ENCODE data around the gene MAST4. TPM values are rescaled to one million over a fixed set of nuclear protein-coding genes. Genes with fewer than 3 reads are reported as not detected.

MAST4 gene
- total and polyA plus RNA-seq, 2 donors (not counting 1 experiment from before 2014, with no cell fraction given) = 2.5 to 57.1 TPM

DNA sequence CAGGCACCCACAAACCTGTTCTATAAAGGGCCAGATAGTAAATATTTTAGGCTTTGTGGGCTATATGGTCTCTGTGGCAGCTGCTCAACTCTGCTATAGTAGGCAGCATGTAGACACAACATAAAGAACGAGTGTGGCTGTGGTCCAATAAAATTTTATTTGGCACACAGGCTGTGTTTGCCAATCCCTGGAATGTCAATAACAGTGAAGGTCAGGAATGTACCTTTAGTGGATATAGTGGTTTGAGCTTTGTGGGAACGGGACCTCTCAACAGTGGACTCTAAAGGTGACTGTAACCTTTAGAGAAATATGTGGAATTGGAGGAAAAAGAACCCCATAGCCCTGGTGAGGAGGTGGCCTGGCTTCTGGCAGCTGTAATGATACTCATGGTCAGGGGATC lies 145.2 kb downstream of the MAST4 start:
- H4K20me1 ChIP-seq (ENCODE audit: control insufficient read depth, insufficient read depth, low read length, poor library complexity, severe bottlenecking) = no peaks in the 10 kb centered on the region
- Mint-ChIP-seq H3K4me3 (no peak overlapping the region), H3K27me3 (peaks cover 3% of the 10 kb centered on the region), H3K4me1 (no peaks in the 10 kb centered on the region), H3K27ac (no peak overlapping the region), H3K9me3 (ENCODE audit: insufficient read depth) (no peaks in the 10 kb centered on the region)
- DNase-seq (no peak), ATAC-seq (ENCODE audit: low read depth) (no peak)
- no peaks in the 10 kb centered on the region for H3K27me3 ChIP-seq (replicated peaks in 1 of 4; ENCODE audit: control extremely low read depth in 1 of 4, control insufficient read depth in 3 of 4, insufficient read depth in 4 of 4, low read length in 3 of 4)
- intact Hi-C loops (cut with micrococcal nuclease) = no loop called here
- no peak overlapping the region for H3K9ac ChIP-seq (ENCODE audit: low read length)
- ChIA-PET POLR2A (no interaction called here), CTCF (interaction anchor here (1.0 to 2.7 kb wide), 3 partner anchors 14 to 434 kb away, joined by 3 to 19 read pairs (median 9); no protein-coding TSS in a partner anchor)
- TF ChIP-seq EZH2 (IDR thresholded peaks at IDR 0.05; ENCODE audit: borderline replicate concordance, insufficient read depth, low read depth, low read length, poor library complexity, severe bottlenecking) (no peak), CTCF (IDR thresholded peaks at IDR 0.05) (no peak)
- H3K79me2 ChIP-seq (ENCODE audit: control insufficient read depth, insufficient read depth, low read length) = no peaks in the 10 kb centered on the region
- WGBS (ENCODE audit: insufficient coverage) = 86% methylated on average over 2 of the region's 2 CpGs
- no peak overlapping the region for H3K4me2 ChIP-seq (replicated peaks; ENCODE audit: low read depth, low read length, poor library complexity, severe bottlenecking)
- H2AFZ ChIP-seq (ENCODE audit: insufficient read depth, low read depth, low read length, poor library complexity, severe bottlenecking) = no peak overlapping the region
- H3K9me3 ChIP-seq (ENCODE audit: control extremely low read depth in 1 of 3, control insufficient read depth in 2 of 3, insufficient read depth in 1 of 3, low read length in 2 of 3) = no peaks in the 10 kb centered on the region
- no peaks in the 10 kb centered on the region for H3K36me3 ChIP-seq (replicated peaks in 1 of 2; ENCODE audit: control extremely low read depth in 1 of 2, control insufficient read depth in 1 of 2, extremely low read depth in 1 of 2, insufficient read depth in 2 of 2, low read length in 1 of 2)
- no peaks in the 10 kb centered on the region for H3K4me1 ChIP-seq (ENCODE audit: control insufficient read depth in 2 of 2, insufficient read depth in 2 of 2, low read length in 2 of 2)
- H3K27ac ChIP-seq (ENCODE audit: low read length in 2 of 2) = no peak overlapping the region
- H3K4me3 ChIP-seq (ENCODE audit: control extremely low read depth in 1 of 5, extremely low read depth in 1 of 5, insufficient read depth in 1 of 5, low read depth in 2 of 5, low read length in 4 of 5) = no peak overlapping the region

DNA sequence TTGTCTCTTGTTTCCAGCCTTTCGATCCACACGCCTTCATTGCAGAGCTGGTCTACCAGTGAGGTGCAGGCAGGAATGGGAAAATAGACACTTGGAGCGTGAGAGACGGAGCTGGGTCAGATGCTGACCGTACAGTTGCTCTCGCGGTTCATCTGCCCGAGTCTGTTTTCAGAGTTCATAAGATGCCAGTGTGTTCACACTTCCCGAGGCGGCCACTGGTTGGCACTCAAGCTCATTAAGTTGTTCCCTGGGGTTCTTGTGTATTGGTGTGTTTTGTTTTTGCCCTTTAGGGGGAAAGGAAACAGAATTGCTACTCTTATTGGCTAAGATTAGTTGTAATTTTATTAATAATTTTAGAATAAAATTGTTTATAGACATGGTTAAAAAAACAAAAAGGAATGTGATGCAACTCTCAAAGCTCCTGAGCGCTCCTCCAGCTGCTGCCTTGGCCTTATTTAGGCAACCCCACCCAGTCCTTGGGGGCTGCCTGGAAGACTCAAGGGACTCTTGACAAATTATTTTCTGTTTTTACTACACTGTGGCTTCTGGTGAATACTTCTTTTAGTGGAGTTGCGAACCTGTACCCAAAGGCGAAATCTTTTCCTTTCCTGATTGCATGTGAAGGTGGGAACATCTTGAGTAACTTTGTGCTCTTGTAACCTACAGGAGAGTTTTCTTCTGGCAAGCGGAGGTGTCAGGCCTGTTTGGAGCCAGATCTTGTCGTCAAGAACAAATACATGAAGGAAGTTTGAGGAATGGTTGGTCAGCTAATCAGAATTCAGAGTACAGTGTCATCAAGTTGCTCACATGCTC lies 146.1 kb downstream of the MAST4 start:
- Mint-ChIP-seq H3K27me3 (peaks cover 5% of the 10 kb centered on the region), H3K27ac (no peak overlapping the region), H3K4me3 (no peak overlapping the region), H3K4me1 (no peaks in the 10 kb centered on the region), H3K9me3 (ENCODE audit: insufficient read depth) (no peaks in the 10 kb centered on the region)
- ChIA-PET CTCF (interaction anchor here (0.8 to 2.7 kb wide), 5 partner anchors 10 to 435 kb away, joined by 3 to 19 read pairs (median 3); no protein-coding TSS in a partner anchor), POLR2A (no interaction called here)
- no peak for TF ChIP-seq EZH2 (IDR thresholded peaks at IDR 0.05; ENCODE audit: borderline replicate concordance, insufficient read depth, low read depth, low read length, poor library complexity, severe bottlenecking)
- H3K4me2 ChIP-seq (replicated peaks; ENCODE audit: low read depth, low read length, poor library complexity, severe bottlenecking) = no peak overlapping the region
- H3K4me3 ChIP-seq (ENCODE audit: control extremely low read depth in 1 of 5, extremely low read depth in 1 of 5, insufficient read depth in 1 of 5, low read depth in 2 of 5, low read length in 4 of 5) = no peak overlapping the region
- no peaks in the 10 kb centered on the region for H3K36me3 ChIP-seq (replicated peaks in 1 of 2; ENCODE audit: control extremely low read depth in 1 of 2, control insufficient read depth in 1 of 2, extremely low read depth in 1 of 2, insufficient read depth in 2 of 2, low read length in 1 of 2)
- H3K9ac ChIP-seq (ENCODE audit: low read length) = no peak overlapping the region
- H3K9me3 ChIP-seq (ENCODE audit: control extremely low read depth in 1 of 3, control insufficient read depth in 2 of 3, insufficient read depth in 1 of 3, low read length in 2 of 3) = no peaks in the 10 kb centered on the region
- intact Hi-C loops (cut with micrococcal nuclease) = no loop called here
- H3K27ac ChIP-seq (ENCODE audit: low read length in 2 of 2) = no peak overlapping the region
- H3K27me3 ChIP-seq (replicated peaks in 1 of 4; ENCODE audit: control extremely low read depth in 1 of 4, control insufficient read depth in 3 of 4, insufficient read depth in 4 of 4, low read length in 3 of 4) = no peaks in the 10 kb centered on the region
- no peaks in the 10 kb centered on the region for H4K20me1 ChIP-seq (ENCODE audit: control insufficient read depth, insufficient read depth, low read length, poor library complexity, severe bottlenecking)
- H3K4me1 ChIP-seq (ENCODE audit: control insufficient read depth in 2 of 2, insufficient read depth in 2 of 2, low read length in 2 of 2) = no peaks in the 10 kb centered on the region
- ATAC-seq (ENCODE audit: low read depth) = no peak
- H2AFZ ChIP-seq (ENCODE audit: insufficient read depth, low read depth, low read length, poor library complexity, severe bottlenecking) = no peak overlapping the region
- no peak for DNase-seq
- 93% methylated on average over 14 of the region's 15 CpGs for WGBS (ENCODE audit: insufficient coverage)
- H3K79me2 ChIP-seq (ENCODE audit: control insufficient read depth, insufficient read depth, low read length) = no peaks in the 10 kb centered on the region

Data from B cell (primary cell).